Upper lobe of left lung (tissue), 6 donors: ENCODE measurements around the gene CNR2. TPM values are rescaled to one million over a fixed set of nuclear protein-coding genes. Genes with fewer than 3 reads are reported as not detected.

Experiments
- ATAC-seq, 2 donors: fragments of 200-7000 bp; cut with Tn5 transposase; one replicate each; pipeline ENCODE4 v1.9.1; 2022; ENCODE audit warnings: mild to moderate bottlenecking in 2 of 2, moderate library complexity in 2 of 2; ENCODE audit not compliant: low FRiP score in 2 of 2
- DNase-seq, 2 donors: peaks; one replicate each; pipeline ENCODE4 v3.0.0-alpha.2; 2019 to 2020
- H3K27ac ChIP-seq, 4 donors: fragments of 200-600 bp; sonication (generic); one replicate each; pipeline ENCODE4 v1.5.1; 2016 to 2019
- H3K27me3 ChIP-seq, 4 donors: fragments of 200-600 bp; sonication (generic); one replicate each; pipeline ENCODE4 v1.5.1; 2017 to 2019
- H3K36me3 ChIP-seq, 4 donors: fragments of 200-600 bp; sonication (generic); one replicate each; pipeline ENCODE4 v1.5.1; 2016 to 2019
- H3K4me1 ChIP-seq, 4 donors: fragments of 200-600 bp; sonication (generic); one replicate each; pipeline ENCODE4 v1.5.1; 2018 to 2019
- H3K4me3 ChIP-seq, 4 donors: fragments of 200-600 bp; sonication (generic); one replicate each; pipeline ENCODE4 v1.5.1; 2017 to 2019; ENCODE audit warnings: mild to moderate bottlenecking in 2 of 4, moderate library complexity in 1 of 4
- H3K9me3 ChIP-seq, 4 donors: fragments of 200-600 bp; sonication (generic); one replicate each; pipeline ENCODE4 v1.5.1; 2018 to 2019
- EP300 ChIP-seq, 4 donors: sonication (generic); formaldehyde crosslinking; IDR thresholded peaks; one replicate each; pipeline ENCODE4 v1.5.1; 2017; ENCODE audit warnings: antibody characterized with exemption in 4 of 4, control low read depth in 2 of 4
- POLR2A ChIP-seq, 4 donors: fragments of 450-650 bp; IDR thresholded peaks; one replicate each; pipeline ENCODE4 v1.5.1; 2016 to 2017; ENCODE audit warnings: antibody characterized with exemption in 4 of 4, mild to moderate bottlenecking in 2 of 4
- POLR2AphosphoS5 ChIP-seq, 2 donors: sonication (generic); formaldehyde crosslinking; IDR thresholded peaks; one replicate each; pipeline ENCODE4 v1.5.1; 2017; ENCODE audit warnings: antibody characterized with exemption in 2 of 2
- WGBS, 2 donors: methylation state at CpG; one replicate each; pipeline ENCODE4 v1.1.5; 2017 to 2018; 5-methylcytosine and 5-hydroxymethylcytosine counted together
- total RNA-seq, 6 donors: library from RNA; depleted of rRNA in 4 of 6; stranded (reverse); fragments of >200 nt in 4 of 6; gene quantifications; one replicate each; pipeline versions ENCODE4 v1.1.0 to v1.2.1, GENCODE V29; 2016 to 2021
- TF ChIP-seq, protein P1 (sequence below), 6 experiments: fragments of 450-650 bp in 4 of 6; fragments of 200-600 bp in 2 of 6; sonication (generic) in 2 of 6; IDR thresholded peaks; one replicate each; pipeline ENCODE4 v1.5.1; 2016 to 2019; ENCODE audit warnings: antibody characterized with exemption in 6 of 6
- donor health status: DM: no; HTN: no; CAD: no; lungs with moderate emphysema.
- donor health status: DM: no; HTN: yes; CAD: no; lungs with severe emphysema.

The CNR2 gene
- under 1 TPM in 4 of 6 donors, not detected in 2; 0.13 to 0.59 (median 0.24) TPM for total RNA-seq

- no peaks in the 10 kb centered on the region for H3K36me3 ChIP-seq
- no peak within 1 kb of the TSS for H3K27ac ChIP-seq
- no peak for TF ChIP-seq EP300 (IDR thresholded peaks at IDR 0.05)
- TF ChIP-seq, protein P1, sequence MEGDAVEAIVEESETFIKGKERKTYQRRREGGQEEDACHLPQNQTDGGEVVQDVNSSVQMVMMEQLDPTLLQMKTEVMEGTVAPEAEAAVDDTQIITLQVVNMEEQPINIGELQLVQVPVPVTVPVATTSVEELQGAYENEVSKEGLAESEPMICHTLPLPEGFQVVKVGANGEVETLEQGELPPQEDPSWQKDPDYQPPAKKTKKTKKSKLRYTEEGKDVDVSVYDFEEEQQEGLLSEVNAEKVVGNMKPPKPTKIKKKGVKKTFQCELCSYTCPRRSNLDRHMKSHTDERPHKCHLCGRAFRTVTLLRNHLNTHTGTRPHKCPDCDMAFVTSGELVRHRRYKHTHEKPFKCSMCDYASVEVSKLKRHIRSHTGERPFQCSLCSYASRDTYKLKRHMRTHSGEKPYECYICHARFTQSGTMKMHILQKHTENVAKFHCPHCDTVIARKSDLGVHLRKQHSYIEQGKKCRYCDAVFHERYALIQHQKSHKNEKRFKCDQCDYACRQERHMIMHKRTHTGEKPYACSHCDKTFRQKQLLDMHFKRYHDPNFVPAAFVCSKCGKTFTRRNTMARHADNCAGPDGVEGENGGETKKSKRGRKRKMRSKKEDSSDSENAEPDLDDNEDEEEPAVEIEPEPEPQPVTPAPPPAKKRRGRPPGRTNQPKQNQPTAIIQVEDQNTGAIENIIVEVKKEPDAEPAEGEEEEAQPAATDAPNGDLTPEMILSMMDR (IDR thresholded peaks at IDR 0.05) = no peak
- TF ChIP-seq POLR2AphosphoS5 (IDR thresholded peaks at IDR 0.05) = no peak
- TF ChIP-seq POLR2A (IDR thresholded peaks at IDR 0.05) = no peak
- no peaks in the 10 kb centered on the region for H3K9me3 ChIP-seq
- no peaks in the 10 kb centered on the region for H3K27me3 ChIP-seq
- ATAC-seq (no peak), DNase-seq (no peak)
- H3K4me3 ChIP-seq = no peak within 1 kb of the TSS
- 42 to 62% methylated on average over 7 of the region's 7 CpGs for WGBS, 2 donors
- H3K4me1 ChIP-seq = peaks cover 0 to 16% (median 8%) of the 10 kb centered on the region in 4 donors
Measured at GRCh38 chr1:23913212-23913880, at the start of gene CNR2. CNR2 (minus strand) TSS chr1:23913362; CDS start chr1:23875617, 37,745 bp downstream.

- H3K9me3 ChIP-seq = no peaks in the 10 kb centered on the region
- H3K4me3 ChIP-seq = peak overlapping the region; percentile 57 to 85 (median 64)
- TF ChIP-seq, protein P1 (IDR thresholded peaks at IDR 0.05) = no peak
- TF ChIP-seq POLR2AphosphoS5 (IDR thresholded peaks at IDR 0.05) (no peak), POLR2A (IDR thresholded peaks at IDR 0.05) (no peak), EP300 (IDR thresholded peaks at IDR 0.05) (no peak)
- peaks cover 32 to 48% (median 43%) of the 10 kb centered on the region in 4 donors for H3K4me1 ChIP-seq
- ATAC-seq = no peak
- H3K27ac ChIP-seq = peak overlapping the region; percentile 96 to 100 (median 99)
- 0% methylated on average over 15 of the region's 15 CpGs for WGBS, 2 donors
- peaks cover 0 to 32% (median 7%) of the 10 kb centered on the region in 4 donors for H3K36me3 ChIP-seq
- H3K27me3 ChIP-seq = no peaks in the 10 kb centered on the region
- DNase-seq = no peak
Measured at GRCh38 chr1:23960291-23961020, 47.3 kb upstream of the CNR2 start.

DNA sequence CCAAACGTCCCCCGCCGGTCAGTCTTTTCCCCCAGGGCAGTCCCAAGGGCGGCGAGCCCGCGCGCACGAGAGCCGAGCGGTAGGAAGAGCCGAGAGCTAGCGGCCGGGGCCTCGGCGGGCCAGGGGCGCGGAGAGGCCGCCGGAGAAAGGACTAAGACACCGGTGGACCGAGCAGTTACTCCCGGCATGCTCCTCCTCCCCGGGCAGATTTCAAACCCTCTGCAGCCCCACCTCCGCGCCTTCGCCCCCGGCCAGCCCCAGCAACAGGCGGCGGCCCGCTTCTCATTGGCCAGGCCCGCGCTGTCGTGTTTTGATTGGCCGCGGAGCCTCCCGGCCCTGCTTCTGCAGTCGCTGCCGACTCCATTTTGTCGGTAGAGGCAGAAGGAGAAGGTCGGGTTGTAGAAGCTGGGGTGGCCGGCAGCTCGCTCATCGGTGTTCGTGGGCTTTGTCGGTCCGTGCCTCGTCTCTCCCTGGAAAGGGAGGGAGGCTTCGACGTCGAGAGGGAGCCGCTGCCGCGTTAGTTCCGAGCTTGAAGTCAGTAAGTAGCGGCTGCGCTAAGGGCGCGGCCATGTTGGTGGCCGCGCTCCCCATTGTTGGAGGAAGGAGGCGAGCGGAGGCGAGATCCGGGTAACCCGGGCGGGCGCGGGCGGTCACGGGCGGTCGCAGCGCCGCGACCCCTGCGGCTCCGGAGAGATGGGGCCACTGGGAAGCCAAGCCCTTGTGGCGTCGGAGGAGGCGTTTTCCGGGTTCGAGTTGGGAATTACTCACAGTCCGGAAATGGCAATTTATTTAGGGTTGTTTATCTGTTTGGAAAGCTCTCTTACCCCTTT, 46.5 kb upstream of the CNR2 start, which contains the start of gene PNRC2:
Gene PNRC2 (plus strand): TSS at position 368 of the 830 bp plus-strand sequence. CDS start 1,630 bp downstream, outside the sequence.
- peak; percentile 97 to 98 for ATAC-seq

More for the DNA sequence above, 46.5 kb upstream of the CNR2 start, which contains the start of gene PNRC2:
- Histone ChIP-seq H3K27me3 (no peaks in the 10 kb centered on the region), H3K4me1 (peaks cover 40 to 51% (median 41%) of the 10 kb centered on the region in 4 donors), H3K4me3 (peak within 1 kb of the TSS; percentile 57 to 85 (median 64)), H3K27ac (peak within 1 kb of the TSS; percentile 96 to 100 (median 99)), H3K36me3 (peaks cover 0 to 30% (median 7%) of the 10 kb centered on the region in 4 donors), H3K9me3 (no peaks in the 10 kb centered on the region)
- WGBS, 2 donors = 0 to 1% methylated on average over 21 to 32 of the region's 84 CpGs
- peak; percentile 97 for TF ChIP-seq POLR2AphosphoS5 (IDR thresholded peaks at IDR 0.05)
- TF ChIP-seq EP300 (IDR thresholded peaks at IDR 0.05) = peak in 1 of 4 donors; percentile 22
- peak; percentile 70 to 98 (median 92) for TF ChIP-seq POLR2A (IDR thresholded peaks at IDR 0.05)
- TF ChIP-seq, protein P1 (IDR thresholded peaks at IDR 0.05) = peak in 3 of 6 experiments; percentile 5 to 29 (median 24)
- DNase-seq = peak; percentile 97 to 99
